ENCODE results near the gene CNIH3.
A peak's percentile ranks its signal among the peaks of the same experiment; 100 is the strongest.

The CNIH3 gene

DNA sequence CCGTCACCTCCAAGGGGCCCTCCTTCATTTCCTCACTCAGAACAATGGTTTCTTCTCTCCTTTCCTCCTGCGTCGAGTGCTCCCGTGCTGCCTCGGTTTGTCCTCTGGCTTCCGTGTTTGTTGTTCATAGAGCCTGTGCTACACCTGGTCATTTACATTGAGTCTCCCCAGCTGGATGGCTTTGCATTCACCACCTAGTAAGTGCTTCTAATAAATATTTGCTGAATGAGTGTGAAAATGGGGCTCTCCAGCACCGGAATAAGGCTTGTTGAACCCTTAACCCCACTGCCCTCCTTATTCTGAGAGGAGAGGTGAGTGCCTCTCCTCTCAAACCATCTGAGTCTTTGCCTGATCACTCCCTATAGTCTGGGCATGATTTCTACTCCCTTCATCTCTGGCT lies 104.9 kb downstream of the CNIH3 start:
- DNase-seq (ENCODE audit: low read depth) = no peak

GRCh38 chr1:224722838-224723237 lies 106.7 kb downstream of the CNIH3 start:
- no peak for DNase-seq (ENCODE audit: low read depth)

DNA sequence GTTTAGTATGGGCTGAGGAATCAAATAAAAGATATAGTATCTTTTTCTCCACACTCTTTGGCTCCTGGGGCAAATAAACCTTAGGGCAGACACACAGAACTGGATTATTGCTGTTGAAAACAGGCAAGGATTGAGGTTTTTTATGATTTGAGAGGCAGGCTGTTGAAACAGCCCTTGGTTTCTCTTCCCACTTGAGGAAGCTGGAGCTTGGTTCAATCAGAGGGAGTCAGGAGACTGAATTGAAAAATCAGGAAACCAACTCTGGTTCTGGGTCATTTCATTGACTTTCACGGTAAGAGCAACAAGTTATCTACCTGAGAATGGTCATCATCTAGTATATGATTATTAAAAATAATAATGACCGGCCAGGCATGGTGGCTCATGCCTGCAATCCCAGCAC lies 108.4 kb downstream of the CNIH3 start:
- no peak for DNase-seq (ENCODE audit: low read depth)

DNA sequence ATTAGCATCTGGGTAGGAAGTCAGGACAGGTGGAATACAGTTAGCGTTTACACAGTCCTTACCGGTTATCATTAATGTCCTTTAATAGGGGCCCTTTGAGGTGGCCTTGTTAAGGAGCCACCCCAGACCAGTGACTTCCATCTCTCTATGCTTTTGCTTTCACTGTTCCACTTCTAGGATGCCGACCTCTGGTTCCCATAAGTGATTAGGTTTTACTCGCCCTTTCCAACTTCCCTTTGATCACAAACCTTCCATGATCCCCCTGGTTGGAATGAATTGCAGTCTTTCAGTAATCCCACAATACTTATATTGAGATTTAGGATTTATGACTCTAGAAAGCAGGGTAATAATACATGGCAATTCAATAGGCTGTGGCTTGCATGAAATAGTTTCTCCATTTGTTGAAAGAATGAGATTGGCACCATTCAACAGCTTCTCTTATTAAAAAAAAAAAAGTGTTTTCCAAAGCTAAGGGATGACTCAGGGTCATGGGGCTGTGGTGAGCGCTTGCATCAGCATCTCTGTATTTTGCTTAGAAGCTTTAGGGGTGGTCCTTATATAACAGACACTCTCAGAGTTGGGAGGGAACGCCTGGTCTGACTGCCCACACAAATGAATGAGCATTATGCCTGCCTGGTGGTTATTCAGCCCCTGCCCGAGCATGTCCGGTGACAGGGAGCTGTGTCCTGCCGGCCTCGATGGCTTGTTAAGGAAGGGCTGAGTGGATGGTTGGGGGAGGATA lies 110.5 kb downstream of the CNIH3 start:
- DNase-seq (ENCODE audit: low read depth) = peak; percentile 99

DNA sequence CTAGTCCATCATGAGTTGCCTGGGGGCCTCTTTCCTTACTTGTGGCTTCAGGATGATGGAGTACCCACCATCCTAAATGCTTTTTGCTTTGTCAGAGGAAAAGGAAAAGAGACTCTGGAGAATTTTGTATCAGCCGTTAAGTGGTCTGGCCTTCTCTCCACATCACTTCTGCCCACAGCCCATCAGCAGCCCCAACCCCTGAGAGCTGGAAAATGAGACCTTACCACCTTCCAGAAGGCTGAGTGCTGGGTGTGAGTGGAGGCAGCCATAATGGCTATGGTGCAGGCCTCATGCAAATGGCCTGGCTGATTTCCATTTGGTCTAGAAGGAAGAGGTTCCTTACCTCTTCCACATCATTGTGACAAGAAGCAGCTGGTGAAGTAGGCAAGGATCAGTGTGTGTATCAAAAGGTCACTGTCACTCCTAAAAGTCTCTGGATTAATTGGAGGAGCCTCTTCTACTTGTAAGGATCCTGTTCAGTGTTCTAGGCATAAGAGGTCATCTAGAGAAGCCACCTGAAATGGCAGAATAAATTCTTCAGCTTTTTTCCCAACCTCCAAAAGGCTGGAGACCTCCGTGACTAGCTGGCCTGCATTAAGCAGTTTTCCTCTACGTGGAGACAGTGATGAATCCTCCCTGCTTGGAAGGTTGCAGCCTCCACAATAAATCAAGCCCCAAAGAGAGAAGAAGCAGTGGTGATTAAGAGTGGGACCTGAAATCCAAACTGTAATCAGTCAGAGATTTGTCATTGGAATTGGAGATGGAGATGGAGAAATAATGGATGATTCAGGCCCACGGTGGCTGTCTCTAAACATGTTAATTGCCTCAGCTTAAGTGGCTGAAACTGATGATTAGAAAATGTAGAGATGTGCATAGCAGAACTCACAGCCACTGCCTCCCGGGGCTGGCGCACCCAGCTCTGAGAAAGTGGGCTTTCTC lies 111.5 kb downstream of the CNIH3 start:
- DNase-seq (ENCODE audit: low read depth) = peak; percentile 78

- no peak for DNase-seq (ENCODE audit: low read depth)
Measured at GRCh38 chr1:224730540-224730939, 114.4 kb downstream of the CNIH3 start.

DNA sequence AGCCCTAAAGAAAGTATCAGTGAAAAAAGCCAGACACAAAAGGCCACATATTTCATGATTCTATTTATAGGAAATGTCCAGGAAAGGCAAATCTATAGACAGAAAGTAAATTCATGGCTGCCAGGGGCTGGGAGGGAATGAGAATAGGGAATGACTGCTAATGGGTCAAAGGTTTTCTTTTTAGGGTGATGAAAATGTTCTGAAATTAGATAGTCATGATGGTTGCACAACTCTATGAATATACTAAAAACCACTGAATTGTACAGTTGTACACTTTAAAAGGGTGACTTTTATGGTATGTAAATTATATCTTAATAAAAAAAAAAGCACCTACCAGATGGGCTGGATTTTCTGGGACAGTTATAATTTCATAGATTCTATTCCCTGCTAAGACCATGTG lies 114.8 kb downstream of the CNIH3 start:
- peak; percentile 31 for DNase-seq (ENCODE audit: low read depth)

GRCh38 chr1:224731633-224732032 lies 115.5 kb downstream of the CNIH3 start:
- DNase-seq (ENCODE audit: low read depth) = no peak

DNA sequence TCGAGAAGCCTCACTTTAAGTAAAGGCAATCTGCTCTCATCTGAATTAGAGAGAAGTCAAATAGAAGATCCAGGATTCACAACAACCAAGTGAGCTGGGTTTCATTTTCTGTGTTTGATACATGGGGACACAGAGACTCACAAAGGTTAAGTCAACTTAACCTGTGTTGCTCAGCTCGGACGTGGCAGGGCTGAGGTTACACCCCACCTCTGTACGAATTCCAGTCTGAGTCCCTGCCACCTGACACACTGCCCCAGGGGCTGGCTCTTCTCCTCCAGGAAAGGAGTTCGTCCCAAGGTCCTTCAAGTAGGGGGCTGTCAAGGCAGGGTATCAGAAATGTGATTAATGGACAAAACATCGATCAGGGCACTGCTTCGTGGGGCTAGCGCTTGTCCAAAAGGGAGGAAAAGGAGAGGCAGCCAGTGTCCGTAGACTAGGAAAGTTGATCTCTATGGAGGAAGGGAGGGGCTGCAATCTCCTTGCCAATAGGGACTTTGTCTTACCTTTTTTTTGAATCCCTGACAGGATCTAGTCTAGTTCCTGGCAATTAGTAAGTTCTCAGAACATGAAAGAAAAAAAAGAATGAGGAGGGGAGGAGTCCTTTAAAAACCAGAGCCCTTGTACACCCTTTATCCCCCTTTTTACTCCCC lies 116.4 kb downstream of the CNIH3 start:
- DNase-seq (ENCODE audit: low read depth) = no peak

DNA sequence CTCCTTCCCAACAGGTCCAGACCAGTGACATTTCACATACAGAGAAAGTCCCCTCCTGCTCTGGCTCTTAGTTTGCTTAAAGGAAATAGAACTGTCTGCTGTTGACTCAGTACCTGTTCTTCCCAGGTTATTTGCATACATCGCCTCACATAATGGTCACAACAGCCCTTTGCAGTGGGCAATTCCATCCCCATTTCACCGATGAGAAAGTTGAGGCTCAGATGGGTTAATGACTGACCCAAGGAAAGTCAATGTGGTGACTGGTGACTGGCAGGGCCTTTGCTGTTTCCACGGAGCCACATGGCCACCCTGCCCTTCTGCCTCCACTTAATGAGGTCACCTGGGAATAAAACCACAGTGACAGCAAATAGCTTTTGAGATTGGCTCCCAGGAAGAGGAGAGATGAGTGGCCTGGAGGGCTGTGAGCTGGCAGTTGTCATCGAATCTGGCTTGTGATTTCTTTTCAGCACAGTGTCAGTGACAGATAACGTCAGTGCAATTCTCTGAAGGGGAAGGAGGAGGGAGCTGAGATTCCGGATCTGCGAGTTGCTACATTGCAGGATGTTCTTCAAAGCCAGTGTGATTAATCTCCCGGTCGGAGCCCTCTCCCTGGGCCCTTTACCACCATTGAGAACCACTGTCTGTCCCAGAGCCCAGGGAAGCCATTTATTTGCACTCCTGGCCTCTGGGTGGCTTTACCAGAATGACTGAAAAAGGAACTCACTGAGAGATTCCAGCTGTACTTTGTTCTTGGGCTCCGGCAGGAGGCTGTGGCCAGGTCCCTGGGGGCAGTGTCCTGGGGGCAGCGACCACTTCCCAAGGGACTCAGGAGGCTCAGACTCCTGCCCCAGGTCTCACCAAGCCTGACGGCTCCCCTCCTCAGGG lies 117.2 kb downstream of the CNIH3 start:
- DNase-seq (ENCODE audit: low read depth) = peak; percentile 56

- DNase-seq (ENCODE audit: low read depth) = no peak
Measured at GRCh38 chr1:224734261-224734935, 118.3 kb downstream of the CNIH3 start.

- no peak for DNase-seq (ENCODE audit: low read depth)
Measured at GRCh38 chr1:224735159-224735558, 119.0 kb downstream of the CNIH3 start.

- DNase-seq (ENCODE audit: low read depth) = peak; percentile 74
Measured at GRCh38 chr1:224736619-224737352, 120.7 kb downstream of the CNIH3 start.

DNA sequence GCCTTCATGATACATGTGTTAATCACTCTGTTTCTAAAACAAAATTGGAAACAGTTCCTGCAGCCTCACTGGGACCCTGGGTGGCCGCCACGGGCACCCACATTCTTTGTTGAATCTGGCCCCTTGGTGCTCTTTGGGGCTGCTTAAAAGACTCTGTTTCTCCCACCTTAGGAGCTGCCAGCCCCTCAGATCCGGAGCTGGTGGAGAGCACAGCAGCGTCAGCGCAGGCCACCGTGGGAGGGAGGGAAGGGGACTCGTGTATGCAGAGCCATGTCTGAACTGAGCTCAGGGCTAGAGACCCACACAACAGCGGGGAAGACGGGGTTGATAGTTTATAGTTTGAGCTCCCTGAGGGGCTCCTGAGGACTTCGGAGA lies 121.2 kb downstream of the CNIH3 start:
- no peak for DNase-seq (ENCODE audit: low read depth)

DNA sequence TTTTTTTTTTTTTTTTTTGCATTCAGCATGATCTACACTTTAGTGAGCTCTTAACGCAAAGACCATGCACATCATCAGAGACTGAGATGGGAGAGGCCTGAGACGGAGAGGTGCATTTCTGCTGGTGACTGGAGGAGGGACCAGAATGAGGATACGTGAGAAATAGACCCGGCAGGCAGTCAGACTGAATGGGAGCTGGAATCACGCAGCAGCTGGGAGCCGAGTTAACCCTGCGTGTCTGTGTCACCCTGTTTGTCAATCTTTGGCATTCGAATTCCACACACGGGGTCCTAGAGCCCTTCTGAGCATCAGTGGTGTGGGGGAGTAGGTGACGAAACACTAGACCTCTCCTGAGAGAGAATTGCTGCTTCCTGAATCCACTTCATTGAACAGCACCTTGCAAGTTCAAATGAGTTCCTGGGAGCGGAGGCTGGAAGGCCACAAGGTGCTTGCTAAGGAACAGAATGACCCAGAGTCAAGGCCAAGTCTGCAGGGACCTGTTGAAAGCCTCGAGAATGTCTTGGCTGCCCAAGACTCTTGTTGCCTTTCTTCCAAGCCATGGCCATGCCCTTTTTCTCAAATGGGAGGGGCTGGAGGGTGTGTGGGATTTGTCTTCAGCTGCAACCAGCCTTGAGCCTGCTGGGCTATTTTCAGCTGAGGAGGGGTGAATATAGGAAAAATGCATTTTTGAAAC lies 123.3 kb downstream of the CNIH3 start:
- no peak for DNase-seq (ENCODE audit: low read depth)

DNA sequence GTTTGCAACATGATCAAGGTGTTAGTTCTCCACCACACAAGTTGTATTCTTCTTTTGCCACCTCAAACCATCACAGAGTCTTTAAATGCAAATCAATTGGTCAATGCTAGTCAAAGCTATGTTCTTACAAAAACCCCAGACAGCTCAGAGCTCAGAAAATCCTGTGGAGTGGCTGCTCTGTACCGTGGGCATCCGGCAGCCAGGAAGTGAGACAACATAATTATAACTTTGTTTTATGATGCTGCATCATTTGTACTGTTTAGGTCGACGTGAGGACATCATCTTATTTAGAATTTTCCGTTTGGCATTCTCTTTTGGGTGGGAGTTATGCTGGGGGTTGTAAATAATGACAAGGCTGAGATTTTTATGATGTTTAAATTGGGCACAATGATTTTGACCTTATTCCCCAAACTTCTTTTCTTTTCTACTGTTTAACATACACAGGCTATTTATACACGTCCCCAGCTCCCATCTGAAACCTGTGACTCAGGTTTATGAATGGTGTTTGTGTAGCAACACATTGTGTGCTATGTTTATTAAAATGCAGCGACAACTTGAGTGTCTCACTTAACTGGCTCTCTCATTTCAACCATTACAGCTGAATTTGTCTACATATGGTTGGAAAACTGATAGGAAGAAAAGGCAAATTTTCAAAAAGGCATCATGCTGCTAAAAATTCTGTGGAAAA lies 124.0 kb downstream of the CNIH3 start:
- no peak for DNase-seq (ENCODE audit: low read depth)

- no peak for DNase-seq (ENCODE audit: low read depth)
Measured at GRCh38 chr1:224740685-224741052, 124.6 kb downstream of the CNIH3 start.

GRCh38 chr1:224742349-224742748 lies 126.2 kb downstream of the CNIH3 start:
- DNase-seq (ENCODE audit: low read depth) = no peak

- no peak for DNase-seq (ENCODE audit: low read depth)
Measured at GRCh38 chr1:224743608-224744164, 127.6 kb downstream of the CNIH3 start.

Measured in stromal cell of bone marrow (primary cell).